ENCODE results near the gene PXN.
"Not testable (repeated sequence)": the region's sequence is repeated elsewhere in the genome, so short reads cannot be mapped to it uniquely, and the experiment has no call there.

Gene PXN

DNA sequence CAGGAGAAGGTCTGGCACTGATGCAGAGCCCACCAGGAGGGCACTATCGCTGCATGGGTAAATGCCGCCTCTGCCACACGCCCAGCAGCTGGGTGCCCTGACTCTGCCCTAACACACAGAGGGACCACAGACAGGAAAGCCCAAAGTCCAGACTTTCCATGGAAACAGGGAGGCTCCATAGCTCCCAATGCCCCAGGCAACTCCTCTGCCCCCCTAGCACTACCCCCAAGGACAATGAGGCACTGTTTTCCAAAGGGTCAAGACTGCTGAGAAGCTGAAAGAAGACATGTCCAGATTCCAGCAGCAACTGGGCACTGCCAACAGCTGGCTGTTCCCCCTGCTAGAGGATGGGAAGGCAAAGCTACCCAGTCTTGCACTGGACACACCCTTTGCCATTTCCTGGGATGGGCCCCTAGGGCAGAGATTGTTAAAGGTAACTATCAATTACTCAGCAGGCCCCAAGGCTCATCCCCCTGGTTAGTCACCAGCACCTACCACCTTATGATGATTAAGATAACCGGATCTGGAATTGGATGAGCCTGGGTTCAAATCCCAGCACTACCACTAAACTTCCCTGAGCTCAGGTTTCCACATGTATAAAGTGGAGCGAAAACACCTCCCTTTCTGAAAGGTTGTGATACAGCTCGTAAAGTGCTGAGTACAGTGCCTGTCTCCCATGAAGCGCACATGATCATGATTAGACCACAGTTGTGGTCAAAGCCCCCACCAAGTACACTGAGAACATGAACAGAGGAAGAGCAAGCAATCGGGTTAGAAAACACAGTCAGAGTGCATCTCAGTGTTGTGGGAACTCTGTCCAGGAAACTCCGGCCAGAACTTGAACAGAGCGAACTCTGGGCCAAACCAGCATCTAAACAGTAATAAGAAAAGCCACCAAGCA is 3.3 kb downstream of the PXN start:
- peak; percentile 40 for DNase-seq

DNA sequence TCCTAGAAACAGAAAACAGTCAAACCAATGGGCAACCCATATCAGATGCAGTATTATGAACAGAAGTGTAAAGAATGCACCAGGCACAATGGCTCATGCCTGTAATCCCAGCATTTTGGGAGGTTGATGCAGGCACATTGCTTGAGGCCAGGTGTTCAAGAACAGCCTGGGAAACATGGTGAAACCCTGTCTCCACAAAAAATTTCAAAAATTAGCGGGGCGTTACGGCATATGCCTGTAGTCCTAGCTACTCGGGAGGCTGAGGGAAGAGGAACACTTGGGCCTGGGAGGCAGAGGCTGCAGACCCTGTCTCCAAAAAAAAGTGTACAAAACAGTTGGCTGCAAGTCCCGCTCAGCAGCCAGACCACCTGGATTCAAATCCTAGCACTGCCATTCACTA is 4.9 kb downstream of the PXN start:
- no peak for DNase-seq

DNA sequence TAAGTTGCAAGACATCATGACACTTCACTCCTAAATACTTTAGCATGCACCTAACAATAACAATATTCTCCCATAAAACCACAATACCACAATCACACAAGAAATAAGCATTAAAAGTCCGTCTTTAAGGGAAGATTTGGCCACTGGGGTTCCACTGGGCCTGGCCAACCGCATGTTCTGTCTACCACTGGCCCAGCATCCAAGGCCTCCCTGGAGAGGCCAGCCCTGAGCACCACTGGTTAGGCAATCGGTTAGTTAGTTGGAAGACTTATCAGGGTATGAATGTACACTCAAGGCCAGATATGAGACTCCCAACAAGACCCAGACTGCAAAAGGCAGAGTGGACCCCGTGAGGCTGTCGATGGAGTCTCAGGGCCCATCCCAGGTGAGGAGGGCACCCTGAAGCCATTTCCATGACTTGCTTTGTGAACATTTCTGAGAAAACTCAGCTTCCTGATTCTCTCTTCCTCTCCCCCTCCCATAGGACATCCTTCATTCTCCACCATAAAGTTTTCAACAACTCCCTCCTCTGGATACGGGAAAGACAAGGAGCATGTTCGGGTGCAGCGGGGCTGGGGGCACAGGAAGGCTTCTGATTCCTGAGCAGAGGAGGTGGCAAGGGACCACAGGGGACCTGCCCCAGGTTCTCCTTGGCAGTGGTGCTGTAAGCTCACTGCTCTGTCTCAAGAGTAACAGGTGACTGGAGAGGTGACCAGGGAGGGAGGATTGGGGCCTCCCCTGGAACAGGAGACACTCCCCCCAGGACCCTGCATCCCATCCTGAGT is 5.9 kb downstream of the PXN start:
- DNase-seq = no peak

DNA sequence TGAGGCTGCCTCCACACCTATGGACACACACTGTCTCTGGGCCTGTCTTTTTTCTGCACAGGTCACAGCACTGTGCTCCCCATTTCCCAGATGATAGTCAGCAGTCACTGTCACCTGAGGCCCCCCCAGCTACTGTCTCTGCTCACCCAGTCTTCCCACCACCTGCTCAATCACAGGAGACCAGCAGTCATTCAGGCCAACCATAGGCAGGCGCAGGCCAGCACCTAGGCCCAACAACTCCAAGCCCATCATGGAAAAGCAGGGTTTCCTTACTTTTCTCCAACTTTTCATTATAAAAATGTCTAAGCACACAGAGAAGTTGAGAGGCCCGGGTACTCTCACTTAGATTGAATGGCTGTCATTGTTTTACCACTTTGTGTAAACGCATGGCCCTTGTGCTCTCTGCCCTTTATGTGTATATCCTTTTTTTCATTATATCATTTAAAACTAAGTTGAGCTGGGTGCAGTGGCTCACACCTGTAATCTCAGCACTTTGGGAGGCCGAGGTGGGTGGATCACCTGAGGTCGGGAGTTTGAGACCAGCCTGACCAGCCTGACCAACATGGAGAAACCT is 7.1 kb downstream of the PXN start:
- no peak for DNase-seq

DNA sequence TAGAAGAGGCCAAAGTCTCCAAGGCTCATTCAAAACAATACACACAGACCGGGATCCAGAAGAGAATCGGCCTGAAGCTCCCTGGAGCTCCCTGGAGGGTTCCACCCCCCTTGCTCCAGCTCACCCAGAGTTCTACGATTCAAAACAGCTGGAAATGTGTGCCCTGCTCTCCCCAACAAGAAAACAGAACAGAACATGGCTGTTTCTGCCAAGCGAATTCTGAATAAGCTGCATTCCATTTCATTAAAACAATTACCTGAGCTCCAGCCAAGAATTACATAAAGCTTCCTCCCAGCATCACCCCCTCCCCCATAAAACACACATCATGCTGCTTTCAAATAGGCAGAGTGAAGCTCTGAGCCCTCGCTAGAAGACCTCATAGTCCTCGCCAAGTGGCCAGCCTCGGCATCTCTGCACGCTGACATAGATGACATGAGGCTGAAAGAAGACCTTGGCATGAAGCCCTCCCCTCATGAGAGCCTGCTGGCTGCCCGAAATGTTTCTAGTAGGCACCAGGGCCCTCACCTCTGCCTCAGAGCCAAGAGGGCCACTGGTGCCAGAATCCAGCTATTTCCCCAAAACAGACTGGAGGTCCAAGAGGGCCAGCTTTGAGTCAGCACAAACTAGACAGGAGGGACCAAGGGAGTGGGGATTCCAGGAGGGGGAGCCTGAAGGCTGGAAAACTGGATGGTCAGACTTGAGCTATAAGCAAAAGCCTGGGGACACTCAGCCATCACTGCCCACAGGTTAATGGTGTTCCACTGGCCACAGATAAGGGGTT is 8.3 kb downstream of the PXN start:
- no peak for DNase-seq

DNA sequence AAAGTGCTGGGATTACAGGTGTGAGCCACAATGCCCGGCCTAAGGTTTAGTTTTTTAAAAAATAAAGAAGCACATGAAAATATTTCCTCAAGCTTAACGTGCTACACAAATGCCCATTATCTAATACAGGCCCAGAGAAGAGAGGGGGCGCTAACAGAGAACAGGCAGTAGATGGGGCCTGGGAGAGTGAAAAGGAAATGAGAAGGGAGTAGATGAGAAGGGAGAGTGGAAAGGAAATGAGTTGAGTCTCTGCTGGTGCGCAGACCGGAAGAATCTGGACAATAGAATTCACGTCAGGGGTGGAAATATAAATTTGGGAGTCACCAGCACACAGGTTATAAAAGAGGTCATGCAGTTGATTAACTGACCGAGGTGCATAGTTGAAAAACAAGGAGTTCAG is 10.7 kb downstream of the PXN start:
- no peak for DNase-seq

DNA sequence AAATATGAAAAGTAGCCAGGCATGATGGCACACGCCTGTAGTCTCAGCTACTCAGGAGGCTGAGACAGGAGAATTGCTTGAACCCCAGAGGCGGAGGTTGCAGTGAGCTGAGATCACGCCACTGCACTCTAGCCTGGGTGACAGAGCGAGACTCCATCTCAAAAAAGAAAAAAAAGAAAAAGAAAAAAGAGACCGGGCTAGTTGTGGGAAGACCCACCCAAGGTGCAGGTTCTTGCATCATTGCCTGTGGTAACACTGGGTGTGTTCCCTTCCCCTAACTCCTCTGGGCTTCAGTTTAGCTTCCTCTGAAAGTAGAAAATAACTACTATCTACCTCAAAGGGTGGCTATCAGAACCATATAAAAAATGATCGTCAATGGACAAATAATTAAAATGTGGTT is 12.2 kb downstream of the PXN start:
- DNase-seq = peak; percentile 51

DNA sequence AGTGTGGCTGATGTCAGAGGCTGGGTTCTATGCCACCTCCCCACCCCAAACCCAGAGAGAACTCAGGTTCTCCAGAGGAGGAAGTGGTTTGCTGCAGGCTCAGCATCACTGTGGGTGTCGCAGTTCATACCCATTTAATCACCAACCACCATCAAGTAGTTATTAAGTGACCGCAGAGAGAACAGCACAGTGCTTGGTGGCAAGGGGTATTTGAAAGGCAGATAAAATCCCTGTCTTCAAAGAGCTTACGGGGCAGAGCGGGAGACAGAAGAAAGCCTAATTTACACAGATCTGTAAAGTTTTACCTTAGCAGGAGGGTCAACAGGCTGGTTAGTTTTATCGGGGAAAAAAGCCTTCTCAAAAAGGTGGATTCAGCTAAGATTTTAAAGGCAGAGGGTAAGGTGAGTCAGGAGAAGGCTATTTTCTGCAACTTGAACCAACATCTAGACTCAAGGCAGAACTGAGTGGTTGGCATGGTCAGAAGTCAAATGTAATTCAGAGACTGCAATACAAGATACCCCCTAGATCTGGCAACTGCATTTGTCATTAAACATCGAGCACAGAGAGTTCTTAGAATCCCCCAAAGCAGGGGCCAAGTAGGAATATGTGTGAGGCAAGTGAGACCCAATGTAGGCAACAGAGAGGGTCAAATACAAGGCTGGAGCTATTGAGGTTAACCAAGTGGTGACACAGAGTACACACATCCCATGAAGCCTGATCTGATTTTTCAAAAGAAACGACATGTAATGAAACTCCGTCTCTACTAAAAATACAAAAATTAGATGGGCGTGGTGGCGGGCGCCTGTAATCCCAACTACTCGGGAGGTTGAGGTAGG is 13.2 kb downstream of the PXN start:
- peak; percentile 76 for DNase-seq

DNA sequence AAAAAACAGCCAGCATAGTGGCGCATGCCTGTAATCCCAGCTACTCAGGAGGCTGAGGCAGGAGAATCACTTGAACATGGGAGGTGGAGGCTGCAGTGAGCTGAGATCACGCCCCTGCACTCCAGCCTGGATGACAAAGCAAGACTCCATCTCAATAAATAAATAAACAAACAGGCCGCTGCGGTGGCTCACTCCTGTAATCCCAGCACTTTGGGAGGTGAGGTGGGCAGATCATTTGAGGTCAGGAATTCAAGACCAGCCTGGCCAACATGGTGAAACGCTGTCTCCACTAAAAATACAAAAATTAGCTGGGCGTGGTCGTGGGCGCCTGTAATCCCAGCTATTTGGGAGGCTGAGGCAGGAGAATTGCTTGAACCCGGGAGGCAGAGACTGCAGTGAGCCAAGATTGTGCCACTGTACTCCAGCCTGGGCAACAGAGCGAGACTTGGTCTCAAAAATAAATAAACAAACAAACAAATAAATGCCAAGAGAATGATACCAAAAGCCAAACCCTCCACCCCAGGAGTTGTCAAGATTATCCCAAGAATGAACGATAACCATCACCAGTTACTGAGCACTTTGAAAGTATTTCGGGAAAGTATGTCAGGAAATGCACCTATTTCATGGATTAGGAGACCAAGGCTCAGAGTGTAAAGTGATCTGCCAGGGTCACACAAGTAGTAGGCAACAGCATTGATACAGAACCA is 14.0 kb downstream of the PXN start:
- DNase-seq = not testable (repeated sequence)

DNA sequence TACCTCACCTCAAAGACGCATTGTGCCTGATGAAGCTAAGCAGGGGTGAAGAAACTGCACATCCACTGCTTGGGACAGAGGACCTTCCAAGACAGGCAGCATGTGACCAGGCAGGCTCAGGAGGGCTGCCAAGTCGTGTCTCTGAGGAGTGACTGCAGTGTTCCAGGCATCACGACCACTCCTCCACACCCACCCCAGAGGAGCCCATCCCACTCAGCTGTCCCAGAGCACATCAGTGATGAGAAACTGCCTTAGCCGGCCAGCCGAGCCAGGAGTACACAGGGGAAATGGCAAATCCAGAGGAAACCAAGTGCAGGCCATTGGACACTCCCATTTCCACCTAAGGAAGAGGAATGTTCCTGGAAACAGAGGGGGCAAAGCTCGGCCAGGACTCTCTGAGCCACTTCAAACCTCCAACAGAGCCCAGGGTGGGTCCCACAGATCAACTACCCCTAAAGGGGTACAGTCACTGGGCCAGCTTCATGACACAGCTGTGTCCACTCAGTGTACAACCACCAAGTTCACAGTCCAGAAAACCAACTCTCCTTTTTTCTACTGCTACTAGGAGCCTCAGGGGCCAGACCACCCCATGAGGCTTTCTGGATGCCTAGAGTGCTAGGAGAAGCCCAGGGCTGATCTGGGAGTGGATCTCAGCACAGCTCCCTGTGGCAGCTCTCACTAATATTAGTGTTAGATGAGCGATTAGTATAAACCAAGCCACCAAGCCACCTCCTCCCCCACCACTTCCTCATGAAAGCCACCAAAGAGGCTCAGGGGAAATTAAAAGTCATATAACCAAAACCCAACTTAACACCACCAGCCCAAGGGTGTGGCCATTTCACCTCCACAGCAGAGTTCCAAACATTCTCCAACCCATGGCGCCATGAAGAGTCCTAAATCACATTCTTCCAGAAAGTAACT is 15.4 kb downstream of the PXN start:
- no peak for DNase-seq

DNA sequence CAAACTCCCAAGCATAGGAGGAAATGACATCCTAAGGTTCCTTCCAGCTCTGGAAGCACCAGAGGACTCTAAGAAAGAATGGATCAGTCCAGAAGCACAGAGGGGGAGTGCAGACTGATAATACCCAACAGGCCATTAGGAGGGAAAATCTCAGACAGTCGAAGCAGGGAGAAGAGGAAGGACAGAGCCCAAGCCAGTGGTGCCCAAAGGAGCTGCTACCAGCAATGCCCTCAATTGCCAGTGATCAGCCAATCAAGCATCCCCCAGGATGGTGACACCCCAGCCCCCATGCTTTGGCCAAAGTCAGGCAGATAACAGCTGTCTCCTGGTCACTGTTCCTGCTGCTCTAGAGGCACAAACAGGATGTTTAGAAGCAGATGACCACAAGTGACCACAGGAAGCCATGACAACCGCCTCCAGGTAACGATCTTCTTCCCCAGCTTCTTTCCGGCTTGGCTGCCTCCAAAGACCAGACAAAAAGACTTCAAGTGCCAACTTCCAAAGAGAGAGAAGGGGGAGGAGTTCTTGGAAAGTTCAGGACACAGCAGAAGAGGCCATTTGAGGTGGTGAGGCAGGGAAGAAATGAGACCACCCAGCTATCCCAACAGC is 16.2 kb downstream of the PXN start:
- DNase-seq = no peak

DNA sequence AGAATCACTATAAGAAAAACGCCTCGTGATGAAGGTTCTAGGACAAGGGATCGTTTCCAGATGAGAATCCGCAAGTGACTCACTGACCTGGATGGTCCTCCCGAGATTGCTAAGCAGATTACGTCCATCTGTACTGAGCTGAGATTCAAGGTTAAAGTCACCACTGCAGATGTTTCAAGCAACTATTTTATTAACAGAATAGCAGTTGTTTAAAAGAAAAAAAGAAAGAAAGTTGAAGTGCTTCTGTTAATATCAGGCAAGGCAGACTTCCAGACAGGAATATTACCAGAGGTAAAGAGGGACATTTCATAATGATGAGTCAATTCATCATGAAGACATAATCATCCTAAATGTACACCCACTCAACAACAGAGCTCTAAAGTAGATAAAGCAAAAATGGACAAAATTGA is 17.9 kb downstream of the PXN start:
- no peak for DNase-seq

DNA sequence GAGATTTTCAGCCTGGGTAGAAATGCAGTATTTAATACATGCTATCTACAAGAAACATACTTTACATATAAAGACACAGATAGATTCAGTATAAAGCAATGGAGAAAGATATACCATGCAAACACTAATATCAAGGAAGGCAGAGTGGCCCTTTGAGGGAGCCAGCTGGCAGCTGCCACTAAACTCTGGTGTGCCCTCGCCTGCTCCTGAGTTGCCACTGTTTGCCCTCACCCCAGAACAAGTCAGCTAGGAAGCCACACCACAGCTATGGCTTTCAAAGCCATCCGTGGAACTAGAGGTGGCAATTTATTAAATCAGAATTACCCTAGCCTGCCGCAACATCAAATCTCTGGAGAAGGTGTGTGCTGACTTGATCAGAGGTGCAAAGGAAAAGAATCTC is 18.3 kb downstream of the PXN start:
- DNase-seq = no peak

DNA sequence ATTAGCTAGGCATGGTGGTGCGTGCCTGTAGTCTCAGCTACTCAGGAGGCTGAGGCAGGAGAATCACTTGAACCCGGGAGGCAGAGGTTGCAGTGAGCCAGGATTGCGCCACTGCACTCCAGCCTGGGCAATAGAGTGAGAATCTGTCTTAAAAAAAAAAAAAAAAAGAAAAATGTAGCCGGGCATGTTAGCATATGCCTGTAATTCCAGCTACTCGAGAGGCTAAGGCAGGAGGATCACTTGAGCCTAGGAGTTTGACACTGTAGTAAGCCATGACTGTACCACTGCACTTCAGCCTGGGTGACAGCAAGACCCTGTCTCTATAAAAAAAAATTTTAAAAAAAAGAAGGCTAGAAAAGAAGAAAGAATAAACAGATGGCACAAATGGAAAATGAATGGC is 18.8 kb downstream of the PXN start:
- not testable (repeated sequence) for DNase-seq

DNA sequence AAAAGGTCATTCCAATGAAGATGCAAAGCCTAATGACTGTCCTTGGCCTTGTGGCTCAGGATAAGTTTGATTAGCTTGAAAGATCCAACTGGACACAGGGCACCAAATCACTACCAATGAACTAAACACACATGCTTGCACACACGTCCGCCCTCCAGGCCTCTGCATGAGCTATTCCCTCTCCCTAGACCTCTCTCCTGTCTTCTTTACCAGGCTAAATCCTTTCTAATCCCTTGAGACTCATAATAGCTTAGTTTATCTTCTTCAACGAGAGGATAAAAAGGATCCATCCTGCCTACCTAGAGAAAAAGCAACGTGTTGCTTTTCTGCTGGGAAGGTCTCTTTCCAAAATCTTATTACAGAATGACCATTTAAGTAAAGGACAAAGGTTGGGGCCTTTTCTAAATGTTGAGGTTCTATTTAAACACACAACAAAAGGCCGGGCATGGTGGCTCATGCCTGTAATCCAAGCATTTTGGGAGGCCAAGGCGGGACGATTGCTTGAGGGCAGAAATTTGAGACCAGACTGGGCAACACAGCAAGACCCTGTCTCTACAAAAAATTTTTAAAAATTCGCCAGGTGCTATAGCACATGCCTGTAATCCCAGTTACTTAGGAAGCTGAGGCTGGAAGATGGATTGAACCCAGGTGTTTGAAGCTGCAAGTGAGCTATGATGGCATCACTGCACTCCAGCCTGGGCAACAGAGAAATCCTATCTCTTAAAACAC is 22.4 kb downstream of the PXN start:
- DNase-seq = no peak

DNA sequence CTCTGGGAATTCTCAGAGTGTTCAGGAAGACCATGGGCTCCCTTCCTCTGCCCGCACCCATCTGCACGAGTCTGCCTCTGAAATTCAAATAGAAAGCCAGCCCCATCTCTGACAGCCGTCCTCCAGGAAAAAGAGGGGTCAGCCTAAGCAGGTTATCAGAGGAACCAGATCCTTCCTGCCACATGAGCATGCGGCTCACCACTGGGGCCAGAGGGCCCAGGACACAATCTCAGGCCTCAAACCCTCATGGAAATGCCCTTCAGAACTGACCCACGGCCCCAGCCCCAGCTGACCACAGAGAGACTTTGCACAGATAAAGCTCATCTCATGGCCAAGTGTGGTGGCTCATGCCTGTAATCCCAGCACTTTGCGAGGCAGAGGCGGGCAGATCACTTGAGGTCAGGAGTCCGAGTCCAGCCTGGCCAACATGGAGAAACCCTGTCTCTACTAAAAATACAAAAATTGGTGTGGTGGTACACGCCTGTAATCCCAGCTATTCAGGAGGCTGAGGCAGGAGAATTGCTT is 23.2 kb downstream of the PXN start:
- DNase-seq = no peak

DNA sequence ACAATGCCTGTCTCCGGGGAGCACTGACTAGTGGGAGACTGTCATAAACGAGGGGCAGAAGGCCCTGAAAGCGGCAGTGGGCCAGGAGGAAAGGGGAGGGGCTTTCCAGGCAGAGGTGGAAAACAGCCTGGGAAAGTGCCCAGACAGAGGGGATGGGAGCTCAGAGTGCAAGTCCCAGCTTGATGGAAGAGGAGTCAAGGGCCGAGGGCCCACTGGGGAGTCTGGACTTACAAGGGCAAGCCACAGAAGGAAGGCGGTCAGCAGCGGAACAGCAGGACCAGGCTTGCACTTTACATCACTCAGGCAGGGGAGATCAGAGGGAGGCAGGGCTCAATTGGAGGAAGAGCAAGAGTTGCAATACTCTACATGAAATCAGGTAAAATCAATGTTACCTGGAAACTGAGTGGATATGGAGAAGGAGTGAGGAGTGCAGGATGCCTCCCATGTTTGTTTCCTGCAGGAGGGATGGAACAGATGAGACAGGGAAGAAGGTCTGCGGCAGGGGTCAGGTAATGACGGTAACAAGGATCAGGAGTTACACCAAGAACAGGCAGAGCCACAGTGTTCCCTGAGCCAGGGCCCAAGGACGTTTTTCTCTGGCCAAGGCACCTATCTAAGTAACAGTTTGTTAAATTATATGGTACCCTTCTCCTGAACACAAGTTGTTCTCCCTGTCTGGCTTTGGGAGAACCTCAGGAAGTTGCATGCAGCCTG is 23.8 kb downstream of the PXN start:
- no peak for DNase-seq

DNA sequence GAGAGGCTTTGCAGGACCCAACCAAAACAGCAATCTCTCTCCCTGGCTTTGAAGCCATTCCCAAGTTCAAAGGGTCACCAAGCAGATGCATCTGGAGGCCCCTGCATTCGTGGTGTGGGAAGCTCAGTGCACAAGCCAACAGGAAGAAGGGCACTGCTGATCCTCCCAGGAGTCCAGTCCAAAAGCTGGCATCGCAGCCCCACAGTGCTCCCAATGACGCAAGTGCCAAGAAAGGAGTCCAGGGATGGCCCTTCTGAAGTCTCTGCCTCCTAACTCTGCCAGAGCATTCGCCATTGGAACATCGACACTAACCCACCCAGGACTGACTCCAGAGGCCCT is 25.1 kb downstream of the PXN start:
- DNase-seq = no peak
